ENCODE data around the gene ARHGAP31.

- no peak for TF ChIP-seq CTCF (IDR thresholded peaks at IDR 0.05; ENCODE audit: insufficient read depth, low read depth, low read length)
- no peak for TF ChIP-seq EZH2 (IDR thresholded peaks at IDR 0.05; ENCODE audit: insufficient read depth, low read length)
Measured at GRCh38 chr3:119368298-119368697, 74.1 kb downstream of the ARHGAP31 start.
